HCT116 (cell line): ENCODE measurements around the gene SNCAIP. TPM values are rescaled to one million over a fixed set of nuclear protein-coding genes. Genes with fewer than 3 reads are reported as not detected.

ENCODE experiments used
- ATAC-seq: fragments of 200-7000 bp; cut with Tn5 transposase; 2 replicates; pipeline ENCODE4 v1.9.1; 2020; ENCODE audit warnings: mild to moderate bottlenecking, moderate library complexity
- BruUV-seq: library from RNA; stranded (reverse); fragments of 400-500 nt; replicated peaks from 2 replicates; lab custom pipeline; 2021; lab: Mats Ljungman, UMichigan
- CTCF ChIA-PET: fragments of 300-600 bp; sonication (Branson Sonifier 250); formaldehyde crosslinking; loops from one replicate; lab custom pipeline; 2021; ENCODE audit warnings: antibody characterized with exemption; lab: Charles Lee
- POLR2A ChIA-PET: fragments of 300-600, 350-600 bp; sonication (Branson Sonifier 250); formaldehyde crosslinking; loops from one replicate; lab custom pipeline; 2021; ENCODE audit warnings: antibody characterized with exemption; lab: Charles Lee
- RAD21 ChIA-PET, 2 experiments: fragments of 300-600 bp; sonication (Branson Sonifier 250); formaldehyde crosslinking; loops; one replicate each; lab custom pipeline; 2023; ENCODE audit warnings: low total read pairs in 2 of 2; ENCODE audit not compliant: uncharacterized antibody in 2 of 2, unreplicated experiment in 2 of 2, low non-redundant PET in 1 of 2; lab: Charles Lee
- DNase-seq: peaks from one replicate; pipeline ENCODE4 v3.0.0-alpha.2; 2010; ENCODE audit warnings: low read depth, low spot score
- H2AFZ ChIP-seq: fragments of 200-600 bp; shearing (Covaris generic), sonication (generic); 2 replicates; pipeline ENCODE4 v1.6.1; 2017; ENCODE audit warnings: low read depth, mixed run types, mixed read lengths, antibody characterized with exemption, low read length; ENCODE audit not compliant: poor library complexity, severe bottlenecking
- H3K27ac ChIP-seq: 2 replicates; pipeline ENCODE4 v1.5.1; 2012; ENCODE audit warnings: low read depth, low read length
- H3K27me3 ChIP-seq: fragments of 200-600 bp; sonication (generic); 2 replicates; pipeline ENCODE4 v1.6.1; 2016; ENCODE audit warnings: mixed run types, low read length, mixed read lengths; ENCODE audit not compliant: insufficient read depth
- H3K36me3 ChIP-seq, 2 experiments: fragments of 200-500 bp in 1 of 2; fragments of 200-600 bp in 1 of 2; sonication (Bioruptor generic) in 1 of 2; sonication (generic) in 1 of 2; 2 replicates each; pipeline versions ENCODE4 v1.5.1 to v1.6.1; 2014 to 2016; ENCODE audit warnings: low read length in 2 of 2, inconsistent platforms in 1 of 2, mixed read lengths in 1 of 2, mixed run types in 1 of 2; ENCODE audit not compliant: insufficient read depth in 2 of 2, control insufficient read depth in 1 of 2
- H3K4me1 ChIP-seq, 2 experiments: fragments of 200-600 bp in 1 of 2; sonication (generic) in 1 of 2; 2 replicates each; pipeline versions ENCODE4 v1.5.1 to v1.6.1; 2012 to 2017; ENCODE audit warnings: low read length in 2 of 2, inconsistent platforms in 1 of 2, mild to moderate bottlenecking in 1 of 2, mixed read lengths in 1 of 2, mixed run types in 1 of 2, moderate library complexity in 1 of 2; ENCODE audit not compliant: insufficient read depth in 2 of 2, control insufficient read depth in 1 of 2
- H3K4me2 ChIP-seq: fragments of 200-600 bp; sonication (generic); 2 replicates; pipeline ENCODE4 v1.6.1; 2017; ENCODE audit warnings: mixed run types, low read length, mixed read lengths
- H3K4me3 ChIP-seq, 2 experiments: fragments of 200-600 bp in 1 of 2; sonication (generic) in 1 of 2; replicated peaks in 1 of 2; 2 replicates each; pipeline ENCODE4 v1.5.1; 2011 to 2016; ENCODE audit warnings: low read length in 2 of 2, control low read depth in 1 of 2, low read depth in 1 of 2, mild to moderate bottlenecking in 1 of 2, mixed read lengths in 1 of 2, mixed run types in 1 of 2
- H3K79me2 ChIP-seq: fragments of 200-600 bp; sonication (generic); 2 replicates; pipeline ENCODE4 v1.6.1; 2017; ENCODE audit warnings: mild to moderate bottlenecking, mixed run types, low read length, moderate library complexity, mixed read lengths; ENCODE audit not compliant: insufficient read depth
- H3K9ac ChIP-seq: fragments of 200-600 bp; sonication (generic); 2 replicates; pipeline ENCODE4 v1.6.1; 2016; ENCODE audit warnings: low read length, mixed read lengths
- H3K9me2 ChIP-seq: fragments of 200-600 bp; sonication (generic), shearing (Covaris generic); 2 replicates; pipeline ENCODE4 v1.6.1; 2017; ENCODE audit warnings: mixed run types, mild to moderate bottlenecking, moderate library complexity; ENCODE audit not compliant: insufficient read depth
- H3K9me3 ChIP-seq, 2 experiments: fragments of 200-500 bp in 1 of 2; fragments of 200-600 bp in 1 of 2; sonication (Bioruptor generic) in 1 of 2; sonication (generic) in 1 of 2; 2 replicates each; pipeline ENCODE4 v1.6.1; 2014 to 2017; ENCODE audit warnings: low read length in 2 of 2, mixed read lengths in 2 of 2, inconsistent platforms in 1 of 2, low read depth in 1 of 2, mild to moderate bottlenecking in 1 of 2, mixed run types in 1 of 2, moderate library complexity in 1 of 2; ENCODE audit not compliant: control insufficient read depth in 1 of 2, insufficient read depth in 1 of 2
- H4K20me1 ChIP-seq: fragments of 200-600 bp; sonication (generic), shearing (Covaris generic); 2 replicates; pipeline ENCODE4 v1.6.1; 2017; ENCODE audit warnings: mixed run types, mild to moderate bottlenecking, moderate library complexity; ENCODE audit not compliant: insufficient read depth
- CEBPB ChIP-seq: IDR thresholded peaks from 2 replicates; pipeline ENCODE4 v1.6.1; 2012; ENCODE audit warnings: low read depth
- EGR1 ChIP-seq: IDR thresholded peaks from 2 replicates; pipeline ENCODE4 v1.6.1; 2012; ENCODE audit warnings: low read depth
- ELF1 ChIP-seq: IDR thresholded peaks from 2 replicates; pipeline ENCODE4 v1.6.1; 2012; ENCODE audit warnings: low read depth, borderline replicate concordance
- EZH2 ChIP-seq: fragments of 200-600 bp; sonication (generic); IDR thresholded peaks from 2 replicates; pipeline ENCODE4 v1.6.1; 2017; ENCODE audit warnings: antibody characterized with exemption, mixed run types
- FOSL1 ChIP-seq: IDR thresholded peaks from 2 replicates; pipeline ENCODE4 v1.6.1; 2012; ENCODE audit warnings: low read depth
- JUND ChIP-seq: IDR thresholded peaks from 2 replicates; pipeline ENCODE4 v1.6.1; 2012
- RAD21 ChIP-seq: IDR thresholded peaks from 2 replicates; pipeline ENCODE4 v1.6.1; 2012; ENCODE audit warnings: low read depth, mild to moderate bottlenecking
- SRF ChIP-seq: IDR thresholded peaks from 2 replicates; pipeline ENCODE4 v1.6.1; 2012; ENCODE audit warnings: low read depth
- TCF7L2 ChIP-seq: IDR thresholded peaks from 2 replicates; pipeline ENCODE4 v1.7.0; 2011; ENCODE audit warnings: borderline replicate concordance, inconsistent platforms; ENCODE audit not compliant: insufficient read depth, insufficient read length; ENCODE audit errors: extremely low read depth
- YY1 ChIP-seq: IDR thresholded peaks from 2 replicates; pipeline ENCODE4 v1.6.1; 2011; ENCODE audit warnings: low read length, low read depth, moderate library complexity, mild to moderate bottlenecking; ENCODE audit not compliant: insufficient replicate concordance; ENCODE audit errors: extremely low read depth
- ZFX ChIP-seq: fragments of 450-650 bp; IDR thresholded peaks from 2 replicates; pipeline ENCODE4 v1.6.1; 2017
- intact Hi-C: fragments of 100-400 bp; cut with micrococcal nuclease; formaldehyde crosslinking; loops from 2 replicates; pipeline ENCODE4 v1.10.0; 2022
- total RNA-seq: library from RNA; stranded (reverse); gene quantifications from one replicate; pipeline ENCODE4 v1.2.1, GENCODE V29; 2021; ENCODE audit not compliant: unreplicated experiment
- TF ChIP-seq, protein P1 (sequence below): IDR thresholded peaks from 2 replicates; pipeline ENCODE4 v1.6.1; 2011; ENCODE audit warnings: mild to moderate bottlenecking, low read length, moderate library complexity; ENCODE audit not compliant: insufficient replicate concordance; ENCODE audit errors: extremely low read depth
- TF ChIP-seq, protein P2 (sequence below): IDR thresholded peaks from 2 replicates; pipeline ENCODE4 v1.6.1; 2012
- TF ChIP-seq, protein P3 (sequence below): IDR thresholded peaks from 2 replicates; pipeline ENCODE4 v1.6.1; 2012; ENCODE audit warnings: low read depth
- TF ChIP-seq, protein P4 (sequence below): IDR thresholded peaks from 2 replicates; pipeline ENCODE4 v1.6.1; 2012

The SNCAIP gene
- total RNA-seq, 1 experiment from 2014 or later: not detected

DNA sequence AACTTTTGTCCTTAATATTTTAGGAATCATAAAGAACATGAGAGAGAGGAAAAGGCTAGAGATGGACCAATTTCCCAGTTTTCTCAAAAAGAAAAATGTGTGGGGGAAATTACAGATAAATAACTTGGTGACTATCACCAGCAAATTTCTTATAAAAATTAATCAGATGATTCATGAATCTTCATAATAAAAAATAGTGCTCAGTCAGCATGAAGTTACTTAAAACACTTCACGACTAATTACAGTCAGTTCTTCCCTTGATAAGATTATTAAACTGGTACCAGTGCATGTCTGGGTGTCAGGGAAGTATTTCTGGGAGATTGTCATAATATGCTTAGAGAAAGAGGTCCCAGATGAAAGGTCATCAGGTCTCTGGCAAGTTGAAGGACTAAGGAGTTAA is 133.0 kb downstream of the SNCAIP start:
- no peak for DNase-seq
- no peak for ATAC-seq
- RAD21 ChIA-PET: no interaction called here
- Histone ChIP-seq H3K27ac (no peak overlapping the region), H3K9me3 (no peaks in the 10 kb centered on the region), H3K9ac (no peak overlapping the region), H3K4me1 (no peaks in the 10 kb centered on the region), H3K4me2 (no peak overlapping the region), H3K4me3 (no peak overlapping the region), H3K27me3 (no peaks in the 10 kb centered on the region), H2AFZ (no peak overlapping the region), H3K9me2 (no peaks in the 10 kb centered on the region), H3K79me2 (no peaks in the 10 kb centered on the region), H4K20me1 (no peaks in the 10 kb centered on the region), H3K36me3 (no peaks in the 10 kb centered on the region)
- TF ChIP-seq RAD21 (no peak), JUND (no peak), CEBPB (no peak), ZFX (no peak), SRF (no peak), TCF7L2 (no peak), ELF1 (no peak), EZH2 (no peak), EGR1 (no peak), YY1 (no peak), FOSL1 (no peak)
- TF ChIP-seq, protein P1, sequence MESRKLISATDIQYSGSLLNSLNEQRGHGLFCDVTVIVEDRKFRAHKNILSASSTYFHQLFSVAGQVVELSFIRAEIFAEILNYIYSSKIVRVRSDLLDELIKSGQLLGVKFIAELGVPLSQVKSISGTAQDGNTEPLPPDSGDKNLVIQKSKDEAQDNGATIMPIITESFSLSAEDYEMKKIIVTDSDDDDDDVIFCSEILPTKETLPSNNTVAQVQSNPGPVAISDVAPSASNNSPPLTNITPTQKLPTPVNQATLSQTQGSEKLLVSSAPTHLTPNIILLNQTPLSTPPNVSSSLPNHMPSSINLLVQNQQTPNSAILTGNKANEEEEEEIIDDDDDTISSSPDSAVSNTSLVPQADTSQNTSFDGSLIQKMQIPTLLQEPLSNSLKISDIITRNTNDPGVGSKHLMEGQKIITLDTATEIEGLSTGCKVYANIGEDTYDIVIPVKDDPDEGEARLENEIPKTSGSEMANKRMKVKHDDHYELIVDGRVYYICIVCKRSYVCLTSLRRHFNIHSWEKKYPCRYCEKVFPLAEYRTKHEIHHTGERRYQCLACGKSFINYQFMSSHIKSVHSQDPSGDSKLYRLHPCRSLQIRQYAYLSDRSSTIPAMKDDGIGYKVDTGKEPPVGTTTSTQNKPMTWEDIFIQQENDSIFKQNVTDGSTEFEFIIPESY: no peak
- TF ChIP-seq, protein P2, sequence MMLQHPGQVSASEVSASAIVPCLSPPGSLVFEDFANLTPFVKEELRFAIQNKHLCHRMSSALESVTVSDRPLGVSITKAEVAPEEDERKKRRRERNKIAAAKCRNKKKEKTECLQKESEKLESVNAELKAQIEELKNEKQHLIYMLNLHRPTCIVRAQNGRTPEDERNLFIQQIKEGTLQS: no peak
- TF ChIP-seq, protein P3, sequence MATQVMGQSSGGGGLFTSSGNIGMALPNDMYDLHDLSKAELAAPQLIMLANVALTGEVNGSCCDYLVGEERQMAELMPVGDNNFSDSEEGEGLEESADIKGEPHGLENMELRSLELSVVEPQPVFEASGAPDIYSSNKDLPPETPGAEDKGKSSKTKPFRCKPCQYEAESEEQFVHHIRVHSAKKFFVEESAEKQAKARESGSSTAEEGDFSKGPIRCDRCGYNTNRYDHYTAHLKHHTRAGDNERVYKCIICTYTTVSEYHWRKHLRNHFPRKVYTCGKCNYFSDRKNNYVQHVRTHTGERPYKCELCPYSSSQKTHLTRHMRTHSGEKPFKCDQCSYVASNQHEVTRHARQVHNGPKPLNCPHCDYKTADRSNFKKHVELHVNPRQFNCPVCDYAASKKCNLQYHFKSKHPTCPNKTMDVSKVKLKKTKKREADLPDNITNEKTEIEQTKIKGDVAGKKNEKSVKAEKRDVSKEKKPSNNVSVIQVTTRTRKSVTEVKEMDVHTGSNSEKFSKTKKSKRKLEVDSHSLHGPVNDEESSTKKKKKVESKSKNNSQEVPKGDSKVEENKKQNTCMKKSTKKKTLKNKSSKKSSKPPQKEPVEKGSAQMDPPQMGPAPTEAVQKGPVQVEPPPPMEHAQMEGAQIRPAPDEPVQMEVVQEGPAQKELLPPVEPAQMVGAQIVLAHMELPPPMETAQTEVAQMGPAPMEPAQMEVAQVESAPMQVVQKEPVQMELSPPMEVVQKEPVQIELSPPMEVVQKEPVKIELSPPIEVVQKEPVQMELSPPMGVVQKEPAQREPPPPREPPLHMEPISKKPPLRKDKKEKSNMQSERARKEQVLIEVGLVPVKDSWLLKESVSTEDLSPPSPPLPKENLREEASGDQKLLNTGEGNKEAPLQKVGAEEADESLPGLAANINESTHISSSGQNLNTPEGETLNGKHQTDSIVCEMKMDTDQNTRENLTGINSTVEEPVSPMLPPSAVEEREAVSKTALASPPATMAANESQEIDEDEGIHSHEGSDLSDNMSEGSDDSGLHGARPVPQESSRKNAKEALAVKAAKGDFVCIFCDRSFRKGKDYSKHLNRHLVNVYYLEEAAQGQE: no peak
- TF ChIP-seq, protein P4, sequence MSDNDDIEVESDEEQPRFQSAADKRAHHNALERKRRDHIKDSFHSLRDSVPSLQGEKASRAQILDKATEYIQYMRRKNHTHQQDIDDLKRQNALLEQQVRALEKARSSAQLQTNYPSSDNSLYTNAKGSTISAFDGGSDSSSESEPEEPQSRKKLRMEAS: no peak
- POLR2A ChIA-PET: no interaction called here
- BruUV-seq: no TSS peak
- CTCF ChIA-PET: no interaction called here
- intact Hi-C loops: no loop called here
